Activated B cell treated with CpG ODN at 0.5 μM for 24 hours (primary cell): ENCODE data around the gene SHROOM4. TPM values are rescaled to one million over a fixed set of nuclear protein-coding genes. Genes with fewer than 3 reads are reported as not detected.

ENCODE experiments used
- ATAC-seq: fragments of 200-7000 bp; cut with Tn5 transposase; one replicate; pipeline ENCODE4 v1.10.0; 2021; ENCODE audit warnings: low read depth, mild to moderate bottlenecking, moderate library complexity
- CTCF ChIA-PET: fragments of 350-600 bp; sonication (Branson Sonifier 250); formaldehyde crosslinking; loops from one replicate; lab custom pipeline; 2021; ENCODE audit warnings: antibody characterized with exemption; lab: Charles Lee
- POLR2A ChIA-PET: fragments of 350-600 bp; sonication (Branson Sonifier 250); formaldehyde crosslinking; loops from one replicate; lab custom pipeline; 2021; ENCODE audit warnings: antibody characterized with exemption; lab: Charles Lee
- DNase-seq: peaks from one replicate; pipeline ENCODE4 v3.0.0; 2022
- H3K27ac Mint-ChIP-seq: one replicate; pipeline ENCODE4 v1.8.0; 2020; ENCODE audit warnings: mixed read lengths
- H3K27me3 Mint-ChIP-seq: one replicate; pipeline ENCODE4 v1.8.0; 2021; ENCODE audit warnings: mixed read lengths
- H3K36me3 Mint-ChIP-seq: one replicate; pipeline ENCODE4 v1.8.0; 2021; ENCODE audit warnings: low read depth, mixed read lengths
- H3K4me1 Mint-ChIP-seq: one replicate; pipeline ENCODE4 v1.8.0; 2021; ENCODE audit warnings: mixed read lengths
- H3K4me3 Mint-ChIP-seq: one replicate; pipeline ENCODE4 v1.8.0; 2020; ENCODE audit warnings: mild to moderate bottlenecking, mixed read lengths
- H3K9me3 Mint-ChIP-seq: one replicate; pipeline ENCODE4 v1.8.0; 2020; ENCODE audit warnings: mixed read lengths
- intact Hi-C: fragments of 100-400 bp; cut with micrococcal nuclease; formaldehyde crosslinking; loops from one replicate; pipeline ENCODE4 v1.15.1; 2024
- total RNA-seq: library from RNA; stranded (reverse); gene quantifications from 2 replicates; pipeline ENCODE4 v1.2.3, GENCODE V29; 2022
- TF ChIP-seq, protein P1 (sequence below): fragments of 200-600 bp; IDR thresholded peaks from one replicate; pipeline ENCODE4 v1.8.0; 2022; ENCODE audit warnings: antibody characterized with exemption, mild to moderate bottlenecking

The SHROOM4 gene
- total RNA-seq, 1 donor from 2014 or later, result not detected

DNA sequence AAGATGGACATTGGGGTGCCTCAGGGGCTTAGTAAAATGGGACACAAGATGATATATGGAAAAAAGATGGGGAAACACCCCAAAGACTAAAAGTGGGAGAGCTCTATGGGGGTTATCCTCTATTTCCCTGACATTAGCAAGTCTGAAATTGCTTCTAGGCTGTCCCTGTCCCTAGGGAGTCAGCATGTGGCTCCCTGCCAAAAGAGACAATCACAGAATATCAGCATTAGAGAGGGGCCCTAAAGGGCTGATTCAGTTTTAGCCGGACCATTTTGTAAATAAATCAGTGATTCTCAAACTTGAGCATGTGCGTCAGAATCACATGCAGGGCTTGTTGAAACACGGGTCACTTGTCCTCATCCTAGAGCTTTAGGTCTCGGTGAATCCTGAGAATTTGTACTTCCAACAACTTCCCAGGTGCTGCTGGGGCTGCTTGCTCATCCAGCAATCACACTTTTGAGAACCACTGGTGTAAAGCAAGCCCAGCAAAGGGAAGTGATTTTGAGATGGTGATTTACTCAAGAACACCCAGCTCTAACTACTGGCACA lies 178.1 kb downstream of the SHROOM4 start:
- DNase-seq (no peak), ATAC-seq (no peak)
- intact Hi-C loops, result no loop called here
- Mint-ChIP-seq H3K36me3 (no peaks in the 10 kb centered on the region), H3K27ac (no peak overlapping the region), H3K27me3 (no peaks in the 10 kb centered on the region), H3K9me3 (no peaks in the 10 kb centered on the region), H3K4me3 (no peak overlapping the region), H3K4me1 (no peaks in the 10 kb centered on the region)
- POLR2A ChIA-PET, result no interaction called here
- TF ChIP-seq, protein P1, sequence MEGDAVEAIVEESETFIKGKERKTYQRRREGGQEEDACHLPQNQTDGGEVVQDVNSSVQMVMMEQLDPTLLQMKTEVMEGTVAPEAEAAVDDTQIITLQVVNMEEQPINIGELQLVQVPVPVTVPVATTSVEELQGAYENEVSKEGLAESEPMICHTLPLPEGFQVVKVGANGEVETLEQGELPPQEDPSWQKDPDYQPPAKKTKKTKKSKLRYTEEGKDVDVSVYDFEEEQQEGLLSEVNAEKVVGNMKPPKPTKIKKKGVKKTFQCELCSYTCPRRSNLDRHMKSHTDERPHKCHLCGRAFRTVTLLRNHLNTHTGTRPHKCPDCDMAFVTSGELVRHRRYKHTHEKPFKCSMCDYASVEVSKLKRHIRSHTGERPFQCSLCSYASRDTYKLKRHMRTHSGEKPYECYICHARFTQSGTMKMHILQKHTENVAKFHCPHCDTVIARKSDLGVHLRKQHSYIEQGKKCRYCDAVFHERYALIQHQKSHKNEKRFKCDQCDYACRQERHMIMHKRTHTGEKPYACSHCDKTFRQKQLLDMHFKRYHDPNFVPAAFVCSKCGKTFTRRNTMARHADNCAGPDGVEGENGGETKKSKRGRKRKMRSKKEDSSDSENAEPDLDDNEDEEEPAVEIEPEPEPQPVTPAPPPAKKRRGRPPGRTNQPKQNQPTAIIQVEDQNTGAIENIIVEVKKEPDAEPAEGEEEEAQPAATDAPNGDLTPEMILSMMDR, result no peak
- CTCF ChIA-PET, result no interaction called here

DNA sequence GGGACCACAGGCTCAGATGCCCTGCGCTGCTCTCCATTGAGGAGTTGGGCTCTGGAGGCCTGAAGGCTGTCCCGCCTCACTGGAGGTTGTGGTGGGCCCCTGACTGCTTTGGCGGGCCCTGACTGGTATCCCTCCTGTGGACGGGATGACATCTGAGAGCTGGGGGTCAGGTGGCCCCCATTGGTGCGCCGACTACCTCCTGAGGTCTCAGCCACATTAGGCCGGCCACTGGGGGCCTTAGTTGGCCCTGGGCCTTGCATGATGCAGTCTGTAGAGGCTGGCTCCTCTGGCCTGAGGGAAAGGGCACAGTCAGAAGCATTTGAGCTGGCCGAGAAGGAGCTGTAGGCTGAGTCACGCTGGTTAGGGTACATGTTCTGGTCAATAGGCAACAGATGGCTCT lies 178.8 kb downstream of the SHROOM4 start:
- intact Hi-C loops, result no loop called here
- Mint-ChIP-seq H3K27me3 (no peaks in the 10 kb centered on the region), H3K4me1 (no peaks in the 10 kb centered on the region), H3K27ac (no peak overlapping the region), H3K36me3 (no peaks in the 10 kb centered on the region), H3K4me3 (no peak overlapping the region), H3K9me3 (no peaks in the 10 kb centered on the region)
- DNase-seq (no peak), ATAC-seq (no peak)
- CTCF ChIA-PET, result no interaction called here
- TF ChIP-seq, protein P1, result no peak
- POLR2A ChIA-PET, result no interaction called here

DNA sequence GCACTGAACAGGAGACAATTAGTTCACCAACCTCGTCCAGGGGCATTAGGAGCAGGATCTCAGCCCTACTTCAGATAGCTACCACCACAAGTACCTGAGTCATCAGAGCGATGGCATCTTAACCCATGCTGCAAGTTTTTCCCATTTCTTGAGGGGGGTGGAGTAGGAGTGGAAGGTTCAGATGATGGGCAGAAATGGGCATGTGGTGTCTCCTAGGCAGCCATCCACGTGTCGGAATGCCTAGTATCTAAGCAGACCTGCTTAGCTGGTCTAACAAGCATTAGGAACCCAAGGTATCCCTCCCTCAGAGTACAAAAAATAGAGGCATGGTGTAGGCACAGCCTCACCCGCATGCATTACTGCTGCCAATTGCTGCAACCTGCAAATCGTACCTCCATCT lies 184.2 kb downstream of the SHROOM4 start:
- Mint-ChIP-seq H3K36me3 (no peaks in the 10 kb centered on the region), H3K4me3 (no peak overlapping the region), H3K27ac (no peak overlapping the region), H3K27me3 (no peaks in the 10 kb centered on the region), H3K9me3 (no peaks in the 10 kb centered on the region), H3K4me1 (no peaks in the 10 kb centered on the region)
- POLR2A ChIA-PET, result no interaction called here
- TF ChIP-seq, protein P1, result no peak
- ATAC-seq (no peak), DNase-seq (no peak)
- CTCF ChIA-PET, result no interaction called here
- intact Hi-C loops, result no loop called here

DNA sequence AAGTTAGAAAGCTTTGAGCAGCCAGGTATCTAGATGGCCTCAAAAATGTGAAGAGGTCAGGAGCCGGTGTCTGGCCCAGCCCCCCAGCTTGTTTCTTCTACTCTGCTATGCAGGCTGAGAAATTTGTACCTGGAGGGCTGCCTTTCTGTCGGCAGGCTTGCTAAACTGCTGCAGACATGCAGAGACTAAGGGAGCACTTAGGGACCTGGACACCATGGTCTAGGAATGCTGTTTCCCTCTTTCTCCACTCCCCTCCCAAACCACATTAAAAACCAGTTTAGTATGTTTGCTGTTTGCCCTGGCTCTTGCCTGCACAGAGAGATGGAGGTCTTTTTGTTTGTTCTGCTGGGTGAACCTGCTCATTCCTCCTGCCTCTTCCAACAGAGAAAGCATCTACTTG lies 186.3 kb downstream of the SHROOM4 start:
- CTCF ChIA-PET, result no interaction called here
- ATAC-seq, result no peak

GRCh38 chrX:50626432-50626831 lies 187.6 kb downstream of the SHROOM4 start:
- Mint-ChIP-seq H3K36me3 (no peaks in the 10 kb centered on the region), H3K27me3 (no peaks in the 10 kb centered on the region), H3K9me3 (no peaks in the 10 kb centered on the region), H3K27ac (no peak overlapping the region), H3K4me1 (no peaks in the 10 kb centered on the region), H3K4me3 (no peak overlapping the region)
- CTCF ChIA-PET, result no interaction called here
- intact Hi-C loops, result no loop called here
- DNase-seq, result no peak
- ATAC-seq, result no peak
- POLR2A ChIA-PET, result no interaction called here
- TF ChIP-seq, protein P1, result no peak

More for the DNA sequence above, 186.3 kb downstream of the SHROOM4 start:
- TF ChIP-seq, protein P1, result no peak
- DNase-seq, result no peak
- intact Hi-C loops, result no loop called here
- H3K9me3 Mint-ChIP-seq, result no peaks in the 10 kb centered on the region
- H3K4me1 Mint-ChIP-seq, result no peaks in the 10 kb centered on the region
- H3K4me3 Mint-ChIP-seq, result no peak overlapping the region
- no peak overlapping the region for H3K27ac Mint-ChIP-seq
- POLR2A ChIA-PET, result no interaction called here
- no peaks in the 10 kb centered on the region for H3K27me3 Mint-ChIP-seq
- H3K36me3 Mint-ChIP-seq, result no peaks in the 10 kb centered on the region
